HG02885 (cell line): ENCODE measurements around the gene MID1.

Experiments used
- ATAC-seq: cut with Tn5 transposase; IDR thresholded peaks from one replicate; pipeline ENCODE4 v1.9.1; 2021; ENCODE audit warnings: mild to moderate bottlenecking; ENCODE audit not compliant: unreplicated experiment, poor library complexity

Gene MID1

DNA sequence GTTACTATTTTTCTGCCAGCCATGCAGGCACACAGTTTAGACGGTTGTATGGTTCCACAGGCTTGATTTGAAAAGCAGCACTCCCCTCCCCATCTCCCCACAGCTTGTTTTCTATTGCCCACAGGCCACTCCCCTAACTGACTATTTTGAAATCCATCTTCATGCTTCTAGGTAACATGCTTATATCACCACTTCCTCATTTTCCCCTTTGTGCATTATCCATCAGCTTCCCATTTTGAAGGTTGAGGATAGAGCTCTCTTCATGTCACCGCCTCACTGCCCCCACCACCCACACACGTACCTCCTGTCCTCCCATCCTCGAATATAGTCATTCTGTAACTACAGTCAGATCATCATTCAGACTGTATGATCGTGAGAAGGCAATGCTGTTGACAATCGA, 224.7 kb downstream of the MID1 start:
- no peak for ATAC-seq
